C4-2B (cell line): ENCODE results near the gene CEACAM6.

Experiments
- ZFX ChIP-seq: fragments of 450-650 bp; IDR thresholded peaks from 2 replicates; pipeline ENCODE4 v1.6.1; 2017
- TF ChIP-seq, protein P1 (sequence below): fragments of 450-650 bp; conservative IDR thresholded peaks from 2 replicates; pipeline ENCODE4 v1.5.1; 2017; ENCODE audit warnings: mild to moderate bottlenecking

DNA sequence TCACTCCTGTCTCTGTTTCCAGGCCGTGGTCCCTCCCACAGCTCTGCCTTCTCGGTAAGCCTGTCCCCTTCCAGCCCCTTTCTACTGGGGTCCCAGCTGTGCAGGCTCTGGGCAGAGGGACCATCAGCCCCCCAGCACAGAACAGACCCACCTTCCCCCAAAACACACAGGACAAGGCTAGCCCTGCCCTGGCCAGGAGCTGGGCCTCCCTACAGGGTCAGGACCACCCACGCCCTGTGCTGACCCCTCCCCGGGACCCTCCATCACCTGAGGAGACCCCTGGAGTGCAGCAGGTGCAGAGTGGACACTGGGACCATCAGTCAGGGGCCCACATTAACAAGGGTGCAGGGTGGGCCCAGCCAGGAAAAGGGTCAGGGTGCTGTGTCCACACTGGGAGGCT, 55.0 kb downstream of the CEACAM6 start:
- TF ChIP-seq, protein P1, sequence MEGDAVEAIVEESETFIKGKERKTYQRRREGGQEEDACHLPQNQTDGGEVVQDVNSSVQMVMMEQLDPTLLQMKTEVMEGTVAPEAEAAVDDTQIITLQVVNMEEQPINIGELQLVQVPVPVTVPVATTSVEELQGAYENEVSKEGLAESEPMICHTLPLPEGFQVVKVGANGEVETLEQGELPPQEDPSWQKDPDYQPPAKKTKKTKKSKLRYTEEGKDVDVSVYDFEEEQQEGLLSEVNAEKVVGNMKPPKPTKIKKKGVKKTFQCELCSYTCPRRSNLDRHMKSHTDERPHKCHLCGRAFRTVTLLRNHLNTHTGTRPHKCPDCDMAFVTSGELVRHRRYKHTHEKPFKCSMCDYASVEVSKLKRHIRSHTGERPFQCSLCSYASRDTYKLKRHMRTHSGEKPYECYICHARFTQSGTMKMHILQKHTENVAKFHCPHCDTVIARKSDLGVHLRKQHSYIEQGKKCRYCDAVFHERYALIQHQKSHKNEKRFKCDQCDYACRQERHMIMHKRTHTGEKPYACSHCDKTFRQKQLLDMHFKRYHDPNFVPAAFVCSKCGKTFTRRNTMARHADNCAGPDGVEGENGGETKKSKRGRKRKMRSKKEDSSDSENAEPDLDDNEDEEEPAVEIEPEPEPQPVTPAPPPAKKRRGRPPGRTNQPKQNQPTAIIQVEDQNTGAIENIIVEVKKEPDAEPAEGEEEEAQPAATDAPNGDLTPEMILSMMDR, result no peak
- no peak for TF ChIP-seq ZFX
